ENCODE results near the gene HCFC2. TPM values are rescaled to one million over a fixed set of nuclear protein-coding genes. Genes with fewer than 3 reads are reported as not detected.

HCFC2 gene
- total and polyA plus RNA-seq, 2 of the 8 experiments (the other 6 are each of a cell fraction or from before 2014, with no cell fraction given): 0.62 to 1.8 TPM

DNA sequence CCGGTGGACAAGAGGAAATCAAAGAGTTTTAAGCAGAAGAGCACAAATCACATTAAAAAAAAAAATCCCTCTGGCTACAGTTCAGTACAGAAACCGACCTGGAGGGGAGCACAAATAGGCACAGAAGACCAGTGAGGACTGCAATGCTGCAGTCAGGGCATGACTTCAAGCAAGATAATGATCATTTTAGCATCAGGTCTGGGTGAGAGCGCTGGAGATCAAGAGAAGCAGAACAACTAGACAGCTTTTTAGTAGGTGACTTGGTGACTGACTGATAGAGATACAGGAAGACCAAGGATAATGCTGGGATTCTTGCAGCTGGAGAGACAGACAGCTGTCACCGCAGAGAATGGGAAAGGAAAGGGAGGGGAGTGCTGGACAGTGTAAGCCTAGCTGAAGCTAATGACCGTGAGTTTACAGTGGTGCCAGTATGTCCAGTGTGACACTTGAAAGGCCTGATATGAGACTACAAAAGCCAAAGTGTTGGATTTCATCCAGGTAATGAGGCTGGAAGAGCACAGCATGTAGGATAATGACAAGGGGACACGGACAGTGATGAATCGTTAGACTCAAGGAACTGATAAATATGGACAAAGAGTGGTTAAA is 68.1 kb downstream of the HCFC2 start:
- H3K23me2 ChIP-seq (ENCODE audit: low read depth, low read length): no peaks in the 10 kb centered on the region
- H4K20me1 ChIP-seq (replicated peaks in 1 of 2; ENCODE audit: control insufficient read depth in 1 of 2, insufficient read depth in 2 of 2, low read length in 2 of 2): peaks cover 2 to 8% of the 10 kb centered on the region in 2 experiments
- peaks cover 0 to 7% (median 2%) of the 10 kb centered on the region in 4 experiments; a peak in 2 of 7 replicates for H3K4me1 ChIP-seq (replicated peaks in 1 of 4; ENCODE audit: control insufficient read depth in 3 of 4, insufficient read depth in 4 of 4, low read length in 3 of 4)
- H3K4me3 ChIP-seq (ENCODE audit: extremely low read depth in 1 of 4, insufficient read depth in 2 of 4, low read depth in 3 of 4, low read length in 4 of 4): no peak overlapping the region
- DNase-seq (ENCODE audit: low read depth in 1 of 2, low spot score in 2 of 2) (no peak), FAIRE-seq (no peak)
- H4K8ac ChIP-seq (ENCODE audit: extremely low read depth, insufficient read depth, low read length): no peak overlapping the region
- H2AFZ ChIP-seq (ENCODE audit: low read length): no peak overlapping the region
- no peak overlapping the region for H2BK20ac ChIP-seq (ENCODE audit: low read length)
- H3K18ac ChIP-seq (ENCODE audit: extremely low read depth, low read length): 0 out of 2 replicates have a peak overlapping the region, but pooled peaks have one; percentile 13
- peaks cover 3 to 67% (median 29%) of the 10 kb centered on the region in 4 experiments for H3K36me3 ChIP-seq (ENCODE audit: control insufficient read depth in 2 of 4, insufficient read depth in 4 of 4, low read length in 3 of 4)
- WGBS, 2 experiments (ENCODE audit: extremely low coverage in 1 of 2, insufficient coverage in 1 of 2, insufficient read length in 1 of 2, insufficient replicate concordance in 2 of 2, low coverage in 1 of 2, low lambda C conversion rate in 2 of 2, missing lambda C conversion rate in 1 of 2): 84% methylated on average over 7 of the region's 7 CpGs; no CpG with 5 or more reads in 1 of the 2 experiments
- no peak overlapping the region for H2BK12ac ChIP-seq (ENCODE audit: low read depth, low read length)
- no peak overlapping the region for H3K4ac ChIP-seq (replicated peaks; ENCODE audit: insufficient read length, low read depth, low read length)
- no peak overlapping the region for H2BK120ac ChIP-seq (replicated peaks; ENCODE audit: low read depth, low read length)
- no peak overlapping the region for H3K27ac ChIP-seq (ENCODE audit: low read depth, low read length)
- peak overlapping the region in 1 of 4 experiments; percentile 34; a peak in 1 of 7 replicates for H3K9ac ChIP-seq (replicated peaks in 1 of 4; ENCODE audit: extremely low read depth in 1 of 4, low read depth in 3 of 4, low read length in 3 of 4)
- peak overlapping the region; percentile 10 for H3K23ac ChIP-seq (ENCODE audit: insufficient read length)
- H3K4me2 ChIP-seq (ENCODE audit: insufficient read depth in 1 of 2, low read depth in 2 of 2, low read length in 2 of 2): peak overlapping the region in 1 of 2 experiments; percentile 12; a peak in 1 of 4 replicates
- POLR2A ChIA-PET (ENCODE audit: partially characterized antibody): no interaction called here
- H2BK15ac ChIP-seq (ENCODE audit: low read length): no peak overlapping the region
- H4K91ac ChIP-seq (replicated peaks; ENCODE audit: insufficient read length, low read length): no peak overlapping the region
- peaks cover 5% of the 10 kb centered on the region; the same call in 1 of the 2 replicates for H3K79me1 ChIP-seq (ENCODE audit: low read depth, low read length)
- no peak overlapping the region for H2AK5ac ChIP-seq (ENCODE audit: low read depth, low read length)
- H4K5ac ChIP-seq (ENCODE audit: insufficient read length, low read depth, low read length): no peak overlapping the region
- 0 out of 2 replicates have a peak overlapping the region, but pooled peaks have one; percentile 2 for H2BK5ac ChIP-seq (ENCODE audit: low read depth, low read length)
- CTCF ChIA-PET (ENCODE audit: partially characterized antibody): interaction anchor here (0.6 to 0.9 kb wide), 2 partner anchors 266 to 1963 kb away, joined by 3 read pairs; no protein-coding TSS in a partner anchor
- H3K79me2 ChIP-seq (ENCODE audit: control insufficient read depth in 1 of 2, insufficient read depth in 2 of 2, low read length in 2 of 2): peaks cover 11 to 76% of the 10 kb centered on the region in 2 experiments; a peak in 3 of 4 replicates
- no peaks in the 10 kb centered on the region for H3K27me3 ChIP-seq (replicated peaks in 1 of 4; ENCODE audit: control insufficient read depth in 3 of 4, extremely low read depth in 1 of 4, insufficient read depth in 3 of 4, low read length in 3 of 4)
- H3K56ac ChIP-seq (replicated peaks; ENCODE audit: insufficient read length, low read depth, low read length): no peak overlapping the region
- H3K9me3 ChIP-seq (ENCODE audit: insufficient read depth in 2 of 2, low read depth in 1 of 2, low read length in 1 of 2): no peaks in the 10 kb centered on the region
- H3K14ac ChIP-seq (ENCODE audit: insufficient read length): no peak overlapping the region
- TF ChIP-seq BACH1 (IDR thresholded peaks at IDR 0.05; ENCODE audit: low read length) (no peak), SP4 (IDR thresholded peaks at IDR 0.05; ENCODE audit: low read length) (no peak)

Measured in H1 (cell line).